ENCODE data around the gene NRXN3.

The NRXN3 gene

DNA sequence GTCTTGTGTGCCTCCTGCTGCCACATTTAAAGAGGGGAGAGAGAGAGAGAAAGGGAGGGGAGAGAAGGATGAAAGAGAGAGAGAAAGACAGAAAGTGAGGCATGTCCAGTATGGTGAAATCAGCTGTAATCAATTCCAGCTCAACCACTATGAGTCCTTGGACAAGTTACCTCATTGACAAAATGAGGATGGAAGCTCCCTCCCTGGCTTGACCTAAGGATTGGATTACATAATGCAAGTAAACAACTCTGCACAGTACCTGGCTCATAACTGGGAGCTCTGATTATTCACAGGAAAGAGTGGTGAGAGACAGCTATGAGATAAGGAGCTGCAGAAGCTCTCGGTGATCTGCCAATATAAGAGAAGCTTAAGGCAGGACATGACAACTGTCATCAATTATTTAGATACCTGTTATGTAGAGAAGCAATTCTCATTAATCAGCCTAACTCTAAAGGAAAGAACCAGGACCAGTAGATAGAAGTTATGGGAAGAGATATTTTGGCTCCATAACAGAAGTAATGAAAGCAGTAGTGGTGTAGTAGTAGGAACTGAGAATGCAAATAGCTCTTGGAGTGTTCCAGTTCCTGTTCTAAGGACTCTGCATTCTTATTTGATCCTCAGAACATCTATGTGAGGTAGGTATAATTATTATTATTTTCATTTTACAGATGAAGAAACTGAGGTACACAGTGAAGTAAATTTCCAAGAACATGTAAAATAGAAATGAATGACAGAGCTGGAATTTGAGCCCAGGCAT is 1249.6 kb downstream of the NRXN3 start:
- DNase-seq (ENCODE audit: low spot score): no peak

DNA sequence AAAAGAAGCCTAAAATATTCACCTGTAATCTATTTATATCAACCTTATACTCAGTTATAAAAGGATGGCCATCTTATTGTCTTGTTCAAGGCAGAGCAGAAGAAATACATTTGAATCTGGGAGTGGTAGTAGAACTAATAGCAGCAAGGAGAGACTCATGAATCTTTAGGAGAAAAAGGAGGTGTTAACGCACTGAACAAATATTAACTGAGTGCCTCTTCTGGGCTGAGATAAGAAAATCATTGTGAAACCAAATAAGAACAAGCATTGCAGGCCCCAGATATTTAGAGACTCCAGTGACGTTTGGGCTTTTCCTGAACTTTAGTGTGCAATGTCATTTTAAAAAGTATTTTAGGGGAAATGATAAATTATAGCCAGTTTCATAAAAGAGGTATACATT is 1250.6 kb downstream of the NRXN3 start:
- DNase-seq (ENCODE audit: low spot score): no peak

DNA sequence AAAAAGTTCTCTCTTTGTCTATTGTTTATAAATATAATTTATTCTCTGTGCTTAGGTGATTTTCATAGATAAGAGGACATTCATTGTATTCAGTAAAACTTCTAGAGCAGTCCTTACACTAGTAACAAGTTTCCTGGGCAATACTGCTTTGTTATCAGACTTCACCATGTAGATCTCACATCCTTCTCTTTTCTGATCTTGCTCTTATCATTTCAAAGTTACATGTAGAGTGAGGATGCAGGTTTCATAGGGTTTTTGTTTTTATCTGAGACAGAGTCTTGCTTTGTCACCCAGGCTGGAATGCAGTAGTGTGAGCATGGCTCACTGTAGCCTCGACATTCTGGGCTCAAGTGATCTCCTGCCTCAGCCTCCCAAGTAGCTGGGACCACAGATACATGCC is 1251.6 kb downstream of the NRXN3 start:
- no peak for DNase-seq (ENCODE audit: low spot score)

DNA sequence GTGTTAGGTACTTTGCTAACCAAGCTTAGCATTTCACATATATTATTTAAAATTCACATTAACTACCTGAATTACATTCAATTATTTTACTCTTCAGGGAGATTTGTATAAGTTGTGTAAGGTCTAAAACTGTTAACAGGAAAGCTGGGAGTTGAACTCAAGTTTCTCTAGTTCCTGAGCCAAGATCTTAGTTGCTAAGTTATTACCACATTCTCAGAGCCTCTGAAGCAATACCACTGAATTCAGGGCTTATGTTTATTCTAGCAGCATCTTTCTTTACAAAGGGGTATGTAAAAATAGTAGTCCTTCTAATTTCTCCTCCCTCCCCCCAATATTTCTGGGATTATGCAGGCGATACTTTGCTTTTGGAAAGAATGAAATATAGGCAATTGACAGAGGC is 1254.3 kb downstream of the NRXN3 start:
- DNase-seq (ENCODE audit: low spot score): no peak

DNA sequence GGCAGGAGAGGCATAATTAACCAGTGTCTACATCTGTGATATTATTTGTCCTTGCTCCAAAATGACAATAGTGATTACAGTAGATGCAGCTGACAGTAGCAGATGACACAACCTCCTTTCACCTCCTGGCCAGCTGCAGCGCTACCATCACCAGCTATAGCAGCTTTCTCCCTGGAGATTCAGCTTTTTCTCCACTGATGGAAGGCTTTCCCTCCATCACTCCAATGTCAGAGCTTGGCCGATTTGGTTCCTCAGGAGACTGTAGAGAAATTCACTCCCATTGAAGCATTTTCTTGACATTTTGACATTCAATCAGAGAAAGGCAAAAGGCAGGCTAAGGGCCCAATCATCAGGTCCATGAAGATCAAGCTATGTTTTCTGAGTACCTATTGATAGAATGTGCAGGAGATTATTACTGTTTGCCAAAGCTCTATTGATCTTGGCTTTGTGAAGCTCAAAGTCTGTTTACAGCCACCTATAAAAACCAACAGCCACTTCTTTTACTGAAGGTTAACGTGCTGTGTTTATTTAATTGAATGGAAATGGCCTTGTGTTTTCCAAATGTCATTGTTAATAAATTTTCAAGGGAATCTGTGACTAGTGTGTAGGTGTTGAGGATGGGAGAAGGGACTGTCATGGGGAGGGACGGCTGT is 1256.1 kb downstream of the NRXN3 start:
- DNase-seq (ENCODE audit: low spot score): no peak

DNA sequence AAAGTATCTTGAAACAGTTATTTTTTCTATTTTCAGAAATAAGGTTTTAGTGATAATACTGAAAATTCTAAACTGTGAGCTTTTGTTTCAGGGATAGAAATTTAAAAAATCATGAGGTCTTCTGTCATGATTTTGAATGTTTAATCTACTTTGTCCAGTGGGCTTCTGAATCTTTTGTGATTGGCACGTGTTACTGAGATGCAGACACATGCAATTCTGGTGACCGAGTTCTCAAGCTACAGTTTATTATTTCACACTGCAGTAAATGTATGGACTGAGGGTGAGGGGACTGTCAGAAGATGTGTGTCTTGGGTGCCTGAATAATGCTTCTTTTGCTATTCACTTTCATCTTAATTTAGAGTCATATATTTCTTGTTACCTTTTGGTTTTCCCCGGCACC is 1262.5 kb downstream of the NRXN3 start:
- no peak for DNase-seq (ENCODE audit: low spot score)

DNA sequence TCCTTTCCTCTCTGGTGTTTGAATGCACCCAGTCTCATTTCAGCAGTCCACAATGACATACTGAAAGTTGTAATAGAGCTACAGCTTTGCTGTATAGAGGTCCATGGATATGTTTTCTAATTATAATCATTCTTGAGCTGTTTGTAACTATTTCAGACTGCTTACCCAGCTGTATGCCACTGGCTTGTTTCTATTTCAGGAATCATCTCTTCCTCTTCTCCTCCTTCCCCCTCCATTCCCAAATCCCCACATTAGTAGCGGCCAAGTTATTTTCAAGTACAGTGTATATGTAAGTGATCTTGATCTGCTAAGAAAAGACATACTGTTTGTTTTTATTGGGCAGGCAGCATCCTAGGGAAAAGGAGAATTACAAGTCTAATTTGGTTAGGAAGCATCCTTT is 1266.2 kb downstream of the NRXN3 start:
- no peak for DNase-seq (ENCODE audit: low spot score)

DNA sequence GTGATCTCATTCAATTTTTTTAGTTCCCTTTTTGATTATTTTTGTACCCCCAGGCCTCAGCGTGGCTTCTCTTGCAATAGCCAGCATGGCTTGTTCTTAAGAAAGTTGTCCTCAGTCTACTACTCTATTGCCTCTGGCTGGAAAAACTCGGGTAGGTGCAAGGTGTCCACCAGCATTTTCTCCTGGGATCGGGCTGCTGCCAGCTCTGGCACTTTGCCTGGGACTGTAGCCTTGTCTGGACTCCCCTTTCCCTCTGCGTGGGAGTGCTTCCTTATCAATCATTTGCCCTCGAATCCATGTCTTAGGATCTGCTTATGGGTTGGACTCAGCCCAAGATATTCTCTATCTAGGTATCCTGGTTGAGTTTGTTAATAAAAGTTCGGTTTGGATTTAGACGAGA is 1267.8 kb downstream of the NRXN3 start:
- no peak for DNase-seq (ENCODE audit: low spot score)

DNA sequence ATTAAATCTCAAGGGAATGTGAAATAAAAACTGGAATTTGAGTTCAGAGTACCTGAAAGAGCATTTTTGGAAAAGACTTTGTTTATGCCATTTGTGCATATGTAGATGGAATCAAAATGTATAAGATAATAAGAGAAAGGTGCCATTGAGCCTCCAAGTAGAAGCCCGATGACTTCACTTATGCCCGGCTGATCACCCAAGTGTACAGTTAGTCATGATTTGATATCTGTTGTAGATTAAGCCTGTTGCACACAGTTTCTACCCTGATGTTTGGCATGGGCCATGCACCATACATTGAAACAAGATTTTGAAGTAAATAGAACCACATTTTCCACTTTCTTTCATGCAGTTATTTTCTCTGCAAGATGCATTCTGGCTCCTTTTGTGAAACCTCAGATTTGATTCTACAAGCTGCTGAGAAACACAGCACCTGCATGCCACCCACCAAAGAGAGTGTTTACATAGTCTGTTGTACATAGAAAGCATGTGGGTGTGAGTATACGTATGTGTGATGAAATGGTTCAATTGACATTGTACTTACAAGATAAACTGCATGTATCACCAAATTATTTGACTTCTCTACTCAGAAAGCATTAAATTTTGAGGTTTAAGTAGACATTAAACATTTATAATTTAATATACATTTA is 1268.6 kb downstream of the NRXN3 start:
- DNase-seq (ENCODE audit: low spot score): no peak

DNA sequence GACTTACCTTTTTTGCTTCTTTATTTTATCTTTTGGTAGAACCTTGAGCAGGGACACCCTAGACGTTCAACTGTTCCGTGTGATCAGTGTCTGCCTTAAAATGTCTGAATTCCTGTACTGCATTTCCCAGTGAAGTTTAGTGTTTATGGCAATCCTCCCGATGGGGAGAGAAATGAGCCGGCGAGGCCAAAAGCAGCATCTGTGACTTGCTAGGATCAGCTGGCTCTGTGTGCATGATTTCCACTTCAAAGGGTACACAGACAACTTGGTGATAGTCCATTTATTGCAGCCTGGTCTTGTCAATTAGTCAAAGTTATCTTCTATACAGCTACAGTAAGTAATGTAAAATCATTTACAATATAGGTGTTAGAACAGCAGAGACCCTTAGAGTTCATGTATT is 1272.6 kb downstream of the NRXN3 start:
- DNase-seq (ENCODE audit: low spot score): no peak

DNA sequence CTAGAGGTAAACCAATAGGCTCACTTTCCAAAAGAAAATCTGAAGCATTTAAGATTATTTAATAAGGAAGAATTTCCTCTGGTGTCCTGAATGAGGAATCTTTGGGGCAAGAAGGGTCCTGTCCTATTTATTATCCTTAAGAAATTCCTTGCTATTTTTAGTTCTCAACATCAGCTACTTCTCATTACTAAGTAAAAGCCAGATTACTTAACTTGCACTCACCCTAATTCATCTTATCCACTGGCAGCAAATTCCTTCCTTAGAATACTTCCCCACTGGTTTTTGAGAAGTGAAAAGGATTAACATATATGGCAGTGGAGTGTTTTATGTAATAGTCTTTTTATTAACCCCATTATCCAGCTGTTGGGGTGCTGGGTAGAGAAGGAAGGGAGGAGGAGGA is 1273.4 kb downstream of the NRXN3 start:
- DNase-seq (ENCODE audit: low spot score): no peak

DNA sequence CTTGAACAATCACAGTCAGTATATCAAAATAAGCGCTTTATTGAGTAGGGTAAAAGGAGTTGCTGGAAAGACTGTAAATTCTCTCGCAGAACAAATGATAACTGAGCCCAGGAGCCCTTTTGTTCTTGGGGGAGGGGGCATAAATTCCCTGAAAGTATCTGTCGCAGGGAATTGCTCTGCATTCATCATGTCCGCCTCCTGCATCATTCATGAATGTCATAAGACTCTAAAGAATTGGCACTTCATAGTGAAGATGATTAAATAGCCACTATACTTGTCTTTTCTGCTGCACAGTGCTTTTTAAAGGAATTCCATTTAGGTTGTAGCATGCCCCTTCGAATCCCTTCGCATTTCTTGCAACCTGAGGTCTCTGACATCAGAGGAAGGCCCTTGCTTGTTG is 1278.8 kb downstream of the NRXN3 start:
- no peak for DNase-seq (ENCODE audit: low spot score)

DNA sequence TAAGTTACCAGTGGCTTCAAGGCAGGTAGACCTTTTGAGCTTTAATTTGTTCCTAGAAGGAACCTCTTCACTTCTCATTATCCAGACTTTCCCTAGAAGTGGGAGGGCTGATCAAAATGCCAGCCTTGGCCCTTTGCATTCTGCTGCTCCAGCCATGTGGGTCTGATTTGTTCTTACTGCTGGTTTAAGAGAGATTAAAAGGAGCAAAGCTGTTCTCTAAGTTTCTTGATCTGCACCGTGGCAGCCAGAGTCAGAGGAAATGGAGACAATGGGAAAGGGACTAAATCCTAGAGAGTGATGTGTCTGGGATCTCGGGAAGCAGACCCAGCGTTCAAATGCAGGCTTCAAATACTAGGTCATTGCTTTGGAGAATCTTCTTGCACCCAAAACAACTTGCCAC is 1281.4 kb downstream of the NRXN3 start:
- no peak for DNase-seq (ENCODE audit: low spot score)

DNA sequence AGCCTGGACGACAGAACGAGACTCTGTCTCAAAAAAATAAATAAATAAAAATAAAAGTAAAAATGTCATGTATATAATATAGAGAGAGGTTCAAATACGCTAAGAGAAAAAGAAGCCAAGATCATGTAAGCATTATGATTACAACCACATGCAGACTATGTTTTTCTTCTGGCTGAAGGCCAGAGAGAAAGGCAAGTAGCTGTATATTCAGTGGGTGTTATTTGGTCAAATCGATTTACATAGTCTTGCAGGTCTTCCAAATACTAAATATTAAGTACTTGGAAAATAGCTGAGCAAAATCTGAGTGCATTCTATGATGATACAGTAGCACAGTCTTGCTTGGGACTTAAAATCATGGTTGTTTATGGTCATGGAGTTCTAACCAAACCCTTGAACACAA is 1283.1 kb downstream of the NRXN3 start:
- no peak for DNase-seq (ENCODE audit: low spot score)

DNA sequence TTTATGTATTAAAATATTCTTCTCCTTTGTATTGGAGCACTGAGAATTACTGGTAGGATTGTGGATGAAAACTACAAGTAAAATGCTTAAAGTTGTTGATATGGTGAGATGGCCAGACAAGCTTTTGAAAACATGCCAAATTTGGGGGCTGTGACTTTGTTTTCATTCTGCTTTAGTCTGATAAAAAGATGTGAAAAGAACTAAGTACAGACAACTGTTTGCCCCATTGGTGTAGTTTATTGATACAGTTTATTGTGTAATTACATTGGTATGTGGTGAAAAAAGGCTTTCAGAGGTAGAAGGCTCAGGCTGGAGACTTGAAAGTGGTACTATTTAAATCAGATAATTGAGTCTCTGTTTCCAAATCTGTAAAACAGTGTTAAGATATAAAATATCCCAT is 1294.3 kb downstream of the NRXN3 start:
- no peak for DNase-seq (ENCODE audit: low spot score)

DNA sequence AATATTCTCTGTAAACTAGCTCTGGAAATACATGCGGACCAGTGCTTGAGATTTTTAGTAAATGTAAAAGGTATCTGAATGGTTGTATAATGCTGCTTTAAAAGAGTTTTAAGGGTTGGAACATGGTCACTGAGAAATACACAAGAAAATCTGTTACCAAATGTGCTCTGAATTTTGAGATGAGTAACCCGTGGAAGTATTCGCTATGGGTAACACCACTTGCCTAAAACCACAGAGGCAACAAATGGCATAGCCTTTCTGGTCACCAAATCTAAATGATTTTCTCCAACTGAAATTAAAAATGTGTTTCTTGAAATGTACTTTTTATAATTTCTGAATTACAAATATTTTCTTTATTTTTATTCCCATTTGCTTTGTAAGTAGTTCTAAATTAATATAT is 1295.5 kb downstream of the NRXN3 start:
- no peak for DNase-seq (ENCODE audit: low spot score)

DNA sequence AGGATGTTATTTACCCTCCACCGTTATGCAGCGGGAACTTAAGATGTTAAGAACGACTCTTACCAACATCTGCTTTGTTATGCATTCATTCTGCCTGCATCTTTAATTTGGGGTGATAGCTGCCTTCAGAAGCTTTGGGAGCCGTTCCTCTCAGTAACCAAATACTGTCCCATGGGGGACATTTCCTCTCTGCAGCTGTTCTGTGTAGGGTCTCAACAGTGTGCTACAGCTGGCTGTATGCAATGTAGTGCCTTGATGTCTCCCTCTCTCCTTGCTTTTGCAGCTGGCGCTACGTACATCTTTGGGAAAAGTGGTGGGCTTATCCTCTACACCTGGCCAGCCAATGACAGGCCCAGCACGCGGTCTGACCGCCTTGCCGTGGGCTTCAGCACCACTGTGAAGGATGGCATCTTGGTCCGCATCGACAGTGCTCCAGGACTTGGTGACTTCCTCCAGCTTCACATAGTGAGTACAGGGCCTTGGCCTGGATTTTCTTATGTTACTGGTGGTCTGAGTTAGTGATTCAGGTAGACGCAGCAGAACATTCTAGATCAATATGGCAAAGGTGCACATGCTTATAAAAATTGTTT is 1296.9 kb downstream of the NRXN3 start:
- no peak for DNase-seq (ENCODE audit: low spot score)

DNA sequence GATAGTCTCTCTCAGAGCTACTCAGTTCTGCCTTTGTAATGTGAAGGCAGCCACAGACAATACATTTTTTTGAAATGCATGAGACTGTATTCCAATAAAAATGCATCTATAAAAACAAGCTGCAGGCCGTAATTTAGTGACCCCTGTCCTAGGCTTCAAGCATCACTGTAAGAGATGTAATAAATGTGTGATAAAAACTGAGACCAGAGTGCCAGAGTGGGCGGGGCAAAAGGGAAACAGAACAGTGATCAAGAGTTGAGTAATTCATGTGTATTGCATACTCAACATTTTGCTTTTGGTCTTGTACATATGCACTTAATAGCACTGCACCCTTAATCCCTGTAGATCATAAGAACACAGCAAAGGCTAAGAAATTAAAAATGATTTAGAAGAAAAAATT is 1297.7 kb downstream of the NRXN3 start:
- DNase-seq (ENCODE audit: low spot score): no peak

DNA sequence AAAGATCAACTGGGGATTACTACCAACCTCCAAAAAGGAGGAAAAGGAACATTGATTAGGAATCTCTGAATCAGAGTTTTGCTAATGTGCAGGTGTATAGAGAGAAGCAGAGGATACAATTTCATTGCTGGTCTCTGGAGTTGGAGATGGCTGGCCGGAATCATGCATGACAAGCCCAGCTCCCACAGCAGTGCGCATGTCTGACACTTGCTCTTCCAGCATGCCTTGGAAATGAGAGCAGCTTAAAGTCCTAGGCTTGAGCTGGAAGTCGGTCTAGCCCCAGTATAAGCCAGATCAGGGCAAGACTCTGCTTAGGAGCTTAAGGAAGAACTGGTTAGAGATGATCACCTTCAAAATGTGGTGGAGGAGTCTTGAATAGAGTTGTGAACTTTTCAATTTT is 1298.3 kb downstream of the NRXN3 start:
- no peak for DNase-seq (ENCODE audit: low spot score)

DNA sequence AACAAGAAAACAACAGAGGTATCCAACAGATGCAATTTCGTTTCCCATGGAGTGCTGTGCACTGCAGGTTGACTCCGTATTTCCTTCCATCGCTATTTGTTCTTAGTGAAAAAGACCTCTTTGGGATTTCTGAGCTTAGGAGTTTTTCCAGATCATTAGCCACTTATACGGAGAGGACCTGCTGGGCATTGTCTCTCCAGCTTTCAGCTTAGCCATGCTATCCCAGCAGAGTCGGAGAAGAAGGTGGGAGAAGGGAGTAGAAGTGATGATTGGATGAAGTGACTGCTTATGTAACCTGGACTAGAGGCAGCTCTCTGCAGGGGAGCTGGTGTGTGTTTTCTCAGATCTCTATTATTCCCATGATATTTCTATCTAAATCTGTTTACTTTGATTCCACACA is 1303.5 kb downstream of the NRXN3 start:
- no peak for DNase-seq (ENCODE audit: low spot score)

DNA sequence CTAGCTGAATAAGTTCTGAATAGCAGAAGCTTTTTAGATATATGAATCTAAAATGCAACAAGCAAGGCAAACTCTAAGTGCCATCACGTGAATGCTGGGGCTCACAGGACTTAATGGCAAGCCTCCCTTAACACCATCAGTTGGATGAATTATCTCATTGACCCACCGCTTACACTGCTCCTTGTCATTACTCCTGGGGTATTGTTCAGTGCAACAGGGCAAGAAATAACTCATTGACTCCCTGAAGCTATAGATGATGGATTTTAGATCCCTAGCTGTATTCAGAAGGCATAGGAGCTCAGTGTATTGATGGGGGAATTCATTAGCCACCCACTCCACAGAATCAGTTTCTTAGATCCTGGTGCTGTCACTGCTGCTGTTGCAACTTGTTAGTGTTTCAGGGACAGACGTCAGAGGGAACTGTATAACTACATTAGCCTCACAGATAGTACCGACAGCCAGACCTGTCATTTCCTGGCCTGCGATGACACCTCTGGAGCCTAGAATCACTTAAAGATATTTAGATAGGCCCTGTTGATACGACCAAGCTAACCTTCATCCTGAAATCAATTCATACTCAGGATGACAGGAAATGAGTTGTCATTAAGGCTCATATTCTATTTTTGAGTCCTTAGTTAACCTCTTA is 1305.8 kb downstream of the NRXN3 start:
- DNase-seq (ENCODE audit: low spot score): no peak

DNA sequence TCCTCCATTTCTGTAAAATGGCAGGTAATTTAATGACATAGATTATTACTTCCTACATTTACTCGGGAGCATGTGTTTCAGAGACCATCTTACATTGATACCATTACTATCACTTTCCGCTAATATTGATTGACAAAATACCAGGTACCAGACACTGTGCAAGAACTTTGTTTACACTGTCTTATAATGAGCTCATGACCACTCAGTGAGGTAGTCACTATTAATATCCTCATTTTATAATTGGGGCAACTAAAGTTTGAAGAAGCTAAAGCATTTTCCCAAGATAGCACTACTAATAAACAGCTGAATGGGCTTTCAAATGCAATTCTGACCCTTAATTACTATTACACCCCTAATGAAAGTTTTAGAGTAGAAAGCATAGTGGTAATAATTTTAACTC is 1306.4 kb downstream of the NRXN3 start:
- no peak for DNase-seq (ENCODE audit: low spot score)

DNA sequence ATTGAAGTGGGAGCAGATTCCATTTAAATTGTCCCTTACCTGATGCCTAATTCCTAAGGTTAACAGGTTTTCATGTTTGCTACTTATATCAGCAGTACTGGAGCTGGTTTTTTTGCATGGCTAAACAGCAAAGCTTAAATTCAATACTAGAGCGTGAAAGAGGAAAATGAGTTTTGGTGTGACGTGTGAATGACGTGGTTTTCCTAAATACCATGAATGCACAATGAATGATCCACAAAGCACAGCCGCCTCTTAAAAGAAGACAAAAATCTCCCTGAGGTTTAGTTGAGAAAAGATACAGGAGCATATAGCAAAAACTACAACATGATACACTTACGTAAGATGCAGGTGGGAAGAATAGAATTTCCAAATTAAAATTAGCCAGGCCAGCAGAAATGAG is 1310.0 kb downstream of the NRXN3 start:
- DNase-seq (ENCODE audit: low spot score): no peak

Measured in HuH-7.5 (cell line).